ENCODE results near the gene TMEM126A. TPM values are rescaled to one million over a fixed set of nuclear protein-coding genes. Genes with fewer than 3 reads are reported as not detected.
A peak's percentile ranks its signal among the peaks of the same experiment; 100 is the strongest.
"Not testable (repeated sequence)": the region's sequence is repeated elsewhere in the genome, so short reads cannot be mapped to it uniquely, and the experiment has no call there.

TMEM126A gene
- 36.9 TPM for polyA plus RNA-seq (2013, experiment 1 of 2)
- polyA plus RNA-seq (2013, experiment 2 of 2), result 35.9 TPM

DNA sequence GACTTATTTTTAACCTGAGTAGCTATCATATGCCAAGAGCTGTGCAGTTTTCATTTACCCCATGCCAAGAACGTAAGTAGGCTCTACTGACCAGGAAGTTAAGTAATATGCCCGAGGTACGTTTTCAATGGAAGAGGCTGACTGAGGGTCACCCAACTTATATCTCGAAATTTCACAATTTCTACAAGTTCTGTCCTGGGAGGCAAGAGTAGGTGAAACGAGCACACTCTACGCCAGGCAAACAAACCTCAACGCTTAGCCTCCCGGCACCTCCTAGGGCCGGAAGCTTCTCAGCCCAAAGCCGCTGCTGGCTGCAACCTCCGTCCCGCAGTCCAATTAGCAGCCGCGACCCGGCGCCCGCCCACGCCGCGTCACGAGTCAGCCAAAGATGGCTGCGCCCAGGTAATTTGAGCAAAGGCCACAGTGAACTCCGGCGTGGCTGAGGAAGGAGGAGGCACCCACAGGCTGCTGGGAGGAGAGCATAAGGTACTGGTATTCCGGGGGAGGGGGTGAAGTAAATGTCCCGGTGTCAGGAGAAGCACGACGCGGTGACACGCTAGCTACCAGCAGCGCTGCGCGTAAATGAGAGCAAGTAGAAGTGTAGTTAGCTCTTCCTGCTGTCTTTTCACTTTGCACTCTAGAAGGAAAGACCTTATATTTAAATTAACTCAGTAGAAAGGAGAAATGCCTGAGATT lies at the start of gene TMEM126A:
TSS of gene TMEM126A (plus strand) at position 364 of the 696 bp plus-strand sequence. CDS start 2,289 bp downstream, outside the sequence.
- Histone ChIP-seq H3K4me3 (ENCODE audit: low read length) (peak within 1 kb of the TSS; percentile 81), H3K27ac (ENCODE audit: low read depth, low read length) (peak within 1 kb of the TSS; percentile 65), H3K9ac (ENCODE audit: low read depth, low read length) (peak within 1 kb of the TSS; percentile 68), H3K4me1 (ENCODE audit: insufficient read depth, low read length) (peaks cover 5% of the 10 kb centered on the region; the same call in 1 of the 2 replicates), H3K36me3 (ENCODE audit: insufficient read depth, low read length) (no peaks in the 10 kb centered on the region; the same call in 1 of the 2 replicates), H3K27me3 (ENCODE audit: insufficient read depth, low read length) (no peaks in the 10 kb centered on the region), H3K9me3 (ENCODE audit: insufficient read depth, low read depth, low read length) (no peaks in the 10 kb centered on the region)
- 1% methylated on average over 33 of the region's 33 CpGs for WGBS

DNA sequence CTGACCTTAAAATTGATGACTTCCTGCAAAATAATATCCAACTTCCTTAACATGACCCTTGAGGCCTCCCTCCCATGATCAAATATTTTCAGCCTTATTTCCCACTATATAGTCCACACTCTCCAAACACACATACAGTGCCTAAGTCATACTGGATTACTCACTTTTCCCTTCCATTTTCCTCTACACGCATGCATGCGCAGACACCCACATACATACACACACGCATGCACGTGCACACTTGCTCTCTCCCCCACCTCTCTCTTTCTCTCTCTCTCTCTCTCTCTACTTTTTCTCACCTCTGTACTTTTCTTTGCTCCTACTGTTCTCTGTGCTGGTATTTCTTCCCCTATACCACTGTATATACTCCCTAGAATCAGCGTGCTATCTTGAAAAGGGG lies 48.7 kb upstream of the TMEM126A start:
- 76% methylated on average over 5 of the region's 5 CpGs for WGBS

DNA sequence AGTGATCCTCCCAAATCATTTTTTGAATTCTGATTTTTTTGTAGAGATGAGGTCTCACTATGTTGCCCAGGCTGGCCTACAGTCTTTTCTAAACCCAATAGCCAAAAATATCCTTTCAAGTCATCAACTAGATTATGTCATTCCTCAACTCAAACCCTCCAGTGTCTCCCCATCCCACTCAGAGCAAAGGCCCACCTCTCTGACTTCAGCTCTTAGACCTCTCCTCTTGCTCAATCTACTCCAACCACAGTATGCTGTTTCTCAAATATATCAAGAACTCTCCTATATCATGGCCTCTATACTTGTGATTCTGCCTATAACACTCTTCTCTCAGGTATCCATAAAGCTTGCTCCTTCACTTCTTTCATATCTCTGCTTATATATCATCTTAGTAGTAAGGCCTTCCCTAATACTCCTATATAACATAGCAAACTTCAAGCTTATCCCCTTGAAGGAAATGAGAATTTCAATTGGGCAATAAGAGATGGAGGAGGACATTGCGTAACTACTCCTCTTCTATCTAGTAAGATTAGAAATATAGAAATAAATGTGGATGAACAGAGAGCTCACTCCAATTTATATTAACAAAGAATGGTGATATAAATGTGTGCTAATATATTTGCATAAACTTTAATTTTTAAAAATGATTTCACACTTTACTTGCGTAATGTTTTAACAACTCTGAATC lies 45.1 kb upstream of the TMEM126A start:
- no peak overlapping the region for H3K27ac ChIP-seq (ENCODE audit: low read depth, low read length)
- 95% methylated on average over 1 of the region's 2 CpGs for WGBS

More for the DNA sequence above, 48.7 kb upstream of the TMEM126A start:
- Histone ChIP-seq H3K36me3 (ENCODE audit: insufficient read depth, low read length) (no peaks in the 10 kb centered on the region), H3K27me3 (ENCODE audit: insufficient read depth, low read length) (no peaks in the 10 kb centered on the region), H3K9ac (ENCODE audit: low read depth, low read length) (no peak overlapping the region), H3K4me1 (ENCODE audit: insufficient read depth, low read length) (no peaks in the 10 kb centered on the region), H3K27ac (ENCODE audit: low read depth, low read length) (no peak overlapping the region), H3K9me3 (ENCODE audit: insufficient read depth, low read depth, low read length) (no peaks in the 10 kb centered on the region), H3K4me3 (ENCODE audit: low read length) (no peak overlapping the region)

DNA sequence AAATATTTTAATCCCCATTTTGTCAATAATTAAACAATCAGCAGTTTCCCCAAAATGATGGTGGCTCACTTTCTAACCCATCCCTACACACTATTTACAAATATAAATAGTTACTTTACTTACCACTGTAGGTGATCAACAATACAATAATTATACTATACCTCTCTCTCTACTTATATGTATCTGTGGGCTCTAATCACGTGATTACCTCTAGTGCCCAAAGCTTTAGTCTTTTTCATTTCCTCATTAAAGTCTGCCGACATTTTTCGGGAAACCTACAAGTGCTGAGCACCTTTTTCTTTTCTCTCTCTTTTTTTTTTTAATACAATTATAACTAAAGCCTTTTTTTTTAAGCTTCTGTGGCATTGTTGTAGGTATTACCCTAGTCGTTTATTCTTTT lies 44.5 kb upstream of the TMEM126A start:
- H3K4me1 ChIP-seq (ENCODE audit: insufficient read depth, low read length), result no peaks in the 10 kb centered on the region
- no peaks in the 10 kb centered on the region for H3K27me3 ChIP-seq (ENCODE audit: insufficient read depth, low read length)
- H3K4me3 ChIP-seq (ENCODE audit: low read length), result no peak overlapping the region
- no peaks in the 10 kb centered on the region for H3K9me3 ChIP-seq (ENCODE audit: insufficient read depth, low read depth, low read length)
- no peak overlapping the region for H3K27ac ChIP-seq (ENCODE audit: low read depth, low read length)
- H3K36me3 ChIP-seq (ENCODE audit: insufficient read depth, low read length), result no peaks in the 10 kb centered on the region
- 94% methylated on average over 4 of the region's 4 CpGs for WGBS
- H3K9ac ChIP-seq (ENCODE audit: low read depth, low read length), result no peak overlapping the region

More for the DNA sequence above, 45.1 kb upstream of the TMEM126A start:
- H3K9me3 ChIP-seq (ENCODE audit: insufficient read depth, low read depth, low read length), result no peaks in the 10 kb centered on the region
- no peak overlapping the region for H3K9ac ChIP-seq (ENCODE audit: low read depth, low read length)
- no peak overlapping the region for H3K4me3 ChIP-seq (ENCODE audit: low read length)
- no peaks in the 10 kb centered on the region for H3K36me3 ChIP-seq (ENCODE audit: insufficient read depth, low read length)
- H3K27me3 ChIP-seq (ENCODE audit: insufficient read depth, low read length), result no peaks in the 10 kb centered on the region
- no peaks in the 10 kb centered on the region for H3K4me1 ChIP-seq (ENCODE audit: insufficient read depth, low read length)

DNA sequence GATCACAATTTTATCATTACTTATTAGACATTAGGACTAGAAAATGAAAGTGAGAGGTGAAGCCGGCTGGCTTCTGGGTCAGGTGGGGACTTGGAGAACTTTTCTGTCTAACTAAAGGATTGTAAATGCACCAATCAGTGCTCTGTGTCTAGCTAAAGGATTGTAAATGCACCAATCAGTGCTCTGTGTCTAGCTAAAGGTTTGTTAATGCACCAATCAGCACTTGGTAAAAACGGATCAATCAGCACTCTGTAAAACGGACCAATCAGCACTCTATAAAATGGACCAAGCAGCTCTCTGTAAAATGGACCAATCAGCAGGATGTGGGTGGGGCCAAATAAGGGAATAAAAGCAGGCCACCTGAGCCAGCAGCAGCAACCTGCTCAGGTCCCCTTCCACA lies 41.5 kb upstream of the TMEM126A start:
- WGBS, result 95% methylated on average over 3 of the region's 3 CpGs
- not testable (repeated sequence) for H3K27ac ChIP-seq (ENCODE audit: low read depth, low read length); H3K9me3 ChIP-seq (ENCODE audit: insufficient read depth, low read depth, low read length); H3K36me3 ChIP-seq (ENCODE audit: insufficient read depth, low read length); H3K4me1 ChIP-seq (ENCODE audit: insufficient read depth, low read length); H3K27me3 ChIP-seq (ENCODE audit: insufficient read depth, low read length); H3K4me3 ChIP-seq (ENCODE audit: low read length); H3K9ac ChIP-seq (ENCODE audit: low read depth, low read length)

DNA sequence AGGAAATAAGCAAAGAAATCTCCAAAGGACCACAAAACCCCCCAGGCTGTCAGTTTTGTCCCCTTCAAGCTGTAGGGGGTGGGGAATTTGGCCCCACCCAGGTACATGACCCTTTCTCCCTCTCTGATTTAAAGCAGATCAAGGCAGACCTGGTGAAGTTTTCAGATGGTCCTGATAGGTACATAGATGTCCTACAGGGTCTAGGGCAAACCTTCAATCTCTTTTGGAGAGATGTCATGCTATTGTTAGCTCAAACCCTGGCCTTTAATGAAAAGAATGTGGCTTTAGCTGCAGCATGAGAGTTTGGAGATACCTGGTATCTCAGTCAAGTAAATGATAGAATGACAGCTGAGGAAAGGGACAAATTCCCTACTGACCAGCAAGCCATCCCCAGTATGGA lies 39.1 kb upstream of the TMEM126A start:
- not testable (repeated sequence) for H3K4me3 ChIP-seq (ENCODE audit: low read length); H3K36me3 ChIP-seq (ENCODE audit: insufficient read depth, low read length); H3K9ac ChIP-seq (ENCODE audit: low read depth, low read length); H3K27me3 ChIP-seq (ENCODE audit: insufficient read depth, low read length); H3K9me3 ChIP-seq (ENCODE audit: insufficient read depth, low read depth, low read length); H3K4me1 ChIP-seq (ENCODE audit: insufficient read depth, low read length)
- peak overlapping the region; percentile 82; the same call in 1 of the 2 replicates for H3K27ac ChIP-seq (ENCODE audit: low read depth, low read length)

DNA sequence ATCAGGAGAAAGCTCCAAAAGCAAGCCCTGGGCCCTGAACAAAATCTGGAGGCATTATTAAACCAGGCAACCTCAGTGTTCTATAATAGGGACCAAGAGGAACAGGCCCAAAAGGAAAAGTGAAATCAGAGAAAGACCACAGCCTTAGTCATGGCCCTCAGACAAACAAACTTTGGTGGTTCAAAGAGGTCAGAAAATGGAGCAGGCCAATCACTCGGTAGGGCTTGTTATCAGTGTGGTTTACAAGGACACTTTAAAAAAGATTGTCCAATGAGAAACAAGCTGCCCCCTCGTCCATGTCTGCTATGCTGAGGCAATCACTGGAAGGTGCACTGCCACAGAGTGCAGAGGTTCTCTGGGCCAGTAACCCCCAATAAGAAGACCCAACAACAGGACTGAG lies 38.5 kb upstream of the TMEM126A start:
- H3K27ac ChIP-seq (ENCODE audit: low read depth, low read length), result not testable (repeated sequence)

DNA sequence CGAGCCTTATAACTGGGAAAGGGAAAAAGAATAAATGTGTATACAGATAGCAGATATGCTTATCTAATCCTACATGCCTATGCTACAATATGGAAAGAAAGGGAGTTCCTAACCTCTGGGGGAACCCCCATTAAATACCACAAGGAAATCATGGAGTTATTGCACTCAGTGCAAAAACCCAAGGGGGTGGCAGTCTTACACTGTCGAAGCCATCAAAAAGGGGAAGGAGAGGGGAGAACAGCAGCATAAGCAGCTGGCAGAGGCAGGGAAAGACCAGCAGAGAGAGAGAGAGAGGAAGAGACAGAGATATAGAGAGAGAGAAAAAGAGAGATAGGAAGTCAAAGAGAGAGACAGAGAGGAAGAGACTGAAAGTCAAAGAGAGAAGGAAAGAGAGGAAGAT lies 36.1 kb upstream of the TMEM126A start:
- H3K36me3 ChIP-seq (ENCODE audit: insufficient read depth, low read length), result not testable (repeated sequence)

More for the DNA sequence above, 38.5 kb upstream of the TMEM126A start:
- not testable (repeated sequence) for H3K27me3 ChIP-seq (ENCODE audit: insufficient read depth, low read length); H3K4me3 ChIP-seq (ENCODE audit: low read length); H3K9ac ChIP-seq (ENCODE audit: low read depth, low read length); H3K9me3 ChIP-seq (ENCODE audit: insufficient read depth, low read depth, low read length); H3K4me1 ChIP-seq (ENCODE audit: insufficient read depth, low read length); H3K36me3 ChIP-seq (ENCODE audit: insufficient read depth, low read length)
- WGBS, result 91% methylated on average over 2 of the region's 2 CpGs

DNA sequence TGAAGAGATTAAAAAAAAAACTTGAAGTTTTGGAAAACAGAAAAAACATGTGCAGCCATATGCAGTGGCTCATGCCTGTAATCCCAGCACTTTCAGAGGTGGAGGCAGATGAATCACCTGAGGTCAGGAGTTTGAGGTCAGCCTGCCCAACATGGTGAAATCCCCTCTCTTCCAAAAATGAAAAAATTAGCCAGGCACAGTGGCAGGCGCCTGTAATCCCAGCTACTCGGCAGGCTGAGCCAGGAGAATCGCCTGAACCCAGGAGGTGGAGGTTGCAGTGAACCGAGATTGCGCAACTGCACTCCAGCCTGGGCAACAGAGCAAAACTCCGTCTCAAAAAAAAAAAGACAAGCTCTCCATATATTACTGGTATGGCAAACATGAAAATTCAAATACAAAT lies 28.3 kb upstream of the TMEM126A start:
- no peak overlapping the region for H3K9ac ChIP-seq (ENCODE audit: low read depth, low read length)
- H3K4me3 ChIP-seq (ENCODE audit: low read length), result no peak overlapping the region
- no peaks in the 10 kb centered on the region for H3K36me3 ChIP-seq (ENCODE audit: insufficient read depth, low read length)
- H3K27me3 ChIP-seq (ENCODE audit: insufficient read depth, low read length), result no peaks in the 10 kb centered on the region
- no peaks in the 10 kb centered on the region for H3K9me3 ChIP-seq (ENCODE audit: insufficient read depth, low read depth, low read length)
- H3K4me1 ChIP-seq (ENCODE audit: insufficient read depth, low read length), result no peaks in the 10 kb centered on the region
- 83% methylated on average over 6 of the region's 6 CpGs for WGBS
- H3K27ac ChIP-seq (ENCODE audit: low read depth, low read length), result no peak overlapping the region

More for the DNA sequence above, 36.1 kb upstream of the TMEM126A start:
- WGBS, result 94% methylated on average over 1 of the region's 2 CpGs
- H3K27ac ChIP-seq (ENCODE audit: low read depth, low read length); H3K9me3 ChIP-seq (ENCODE audit: insufficient read depth, low read depth, low read length); H3K9ac ChIP-seq (ENCODE audit: low read depth, low read length); H3K4me3 ChIP-seq (ENCODE audit: low read length); H3K4me1 ChIP-seq (ENCODE audit: insufficient read depth, low read length); H3K27me3 ChIP-seq (ENCODE audit: insufficient read depth, low read length): not testable (repeated sequence)

DNA sequence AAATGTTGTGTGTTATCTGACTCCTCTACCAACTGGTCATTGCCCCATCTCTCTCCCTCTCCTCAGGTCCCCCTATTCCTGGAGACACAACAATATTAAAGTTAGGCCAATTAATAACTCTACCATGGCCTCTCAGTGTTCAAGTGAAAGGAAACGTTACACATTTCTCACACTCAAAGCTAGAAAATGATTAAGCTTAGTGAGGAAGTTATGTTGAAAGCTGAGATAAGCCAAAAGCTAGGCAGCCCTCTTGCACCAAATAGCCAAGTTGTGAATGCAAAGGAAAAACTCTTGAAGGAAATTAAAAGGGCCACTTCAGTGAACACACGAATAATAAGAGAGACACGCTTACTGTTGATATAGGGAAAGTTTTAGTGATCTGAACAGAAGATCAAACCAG lies 27.5 kb upstream of the TMEM126A start:
- Histone ChIP-seq H3K36me3 (ENCODE audit: insufficient read depth, low read length) (no peaks in the 10 kb centered on the region), H3K4me3 (ENCODE audit: low read length) (no peak overlapping the region), H3K9ac (ENCODE audit: low read depth, low read length) (no peak overlapping the region), H3K27me3 (ENCODE audit: insufficient read depth, low read length) (no peaks in the 10 kb centered on the region), H3K9me3 (ENCODE audit: insufficient read depth, low read depth, low read length) (no peaks in the 10 kb centered on the region), H3K4me1 (ENCODE audit: insufficient read depth, low read length) (no peaks in the 10 kb centered on the region), H3K27ac (ENCODE audit: low read depth, low read length) (no peak overlapping the region)
- 100% methylated on average over 3 of the region's 3 CpGs for WGBS

DNA sequence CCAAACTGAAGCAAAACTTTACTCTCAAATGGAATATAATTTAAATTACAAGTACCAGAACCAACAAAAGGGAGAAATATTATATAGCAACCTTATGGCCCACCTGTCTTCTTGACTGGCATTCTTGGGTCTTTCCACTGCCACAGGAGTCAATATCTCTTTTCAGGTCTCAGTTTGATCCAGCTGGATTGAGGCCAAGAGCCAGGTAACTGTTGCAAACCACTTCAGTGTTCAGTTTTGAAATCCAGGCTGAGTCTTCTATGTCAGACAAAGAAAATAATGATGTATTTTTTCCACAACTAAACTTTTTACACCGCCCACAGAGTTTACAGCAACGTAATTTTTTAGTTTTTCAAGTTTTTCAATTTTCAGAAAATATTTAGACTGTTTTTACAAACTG lies 21.3 kb upstream of the TMEM126A start:
- Histone ChIP-seq H3K9me3 (ENCODE audit: insufficient read depth, low read depth, low read length) (no peaks in the 10 kb centered on the region), H3K27me3 (ENCODE audit: insufficient read depth, low read length) (no peaks in the 10 kb centered on the region), H3K4me1 (ENCODE audit: insufficient read depth, low read length) (peaks cover 14% of the 10 kb centered on the region), H3K27ac (ENCODE audit: low read depth, low read length) (no peak overlapping the region), H3K9ac (ENCODE audit: low read depth, low read length) (no peak overlapping the region), H3K4me3 (ENCODE audit: low read length) (peak overlapping the region; percentile 92), H3K36me3 (ENCODE audit: insufficient read depth, low read length) (peaks cover 17% of the 10 kb centered on the region)
- WGBS, result 50% methylated on average over 1 of the region's 2 CpGs
